Measurements from ENCODE around the gene RNF214. TPM values are rescaled to one million over a fixed set of nuclear protein-coding genes. Genes with fewer than 3 reads are reported as not detected.

Gene RNF214
- total RNA-seq, 1 experiment from 2014 or later, result 28.1 TPM

DNA sequence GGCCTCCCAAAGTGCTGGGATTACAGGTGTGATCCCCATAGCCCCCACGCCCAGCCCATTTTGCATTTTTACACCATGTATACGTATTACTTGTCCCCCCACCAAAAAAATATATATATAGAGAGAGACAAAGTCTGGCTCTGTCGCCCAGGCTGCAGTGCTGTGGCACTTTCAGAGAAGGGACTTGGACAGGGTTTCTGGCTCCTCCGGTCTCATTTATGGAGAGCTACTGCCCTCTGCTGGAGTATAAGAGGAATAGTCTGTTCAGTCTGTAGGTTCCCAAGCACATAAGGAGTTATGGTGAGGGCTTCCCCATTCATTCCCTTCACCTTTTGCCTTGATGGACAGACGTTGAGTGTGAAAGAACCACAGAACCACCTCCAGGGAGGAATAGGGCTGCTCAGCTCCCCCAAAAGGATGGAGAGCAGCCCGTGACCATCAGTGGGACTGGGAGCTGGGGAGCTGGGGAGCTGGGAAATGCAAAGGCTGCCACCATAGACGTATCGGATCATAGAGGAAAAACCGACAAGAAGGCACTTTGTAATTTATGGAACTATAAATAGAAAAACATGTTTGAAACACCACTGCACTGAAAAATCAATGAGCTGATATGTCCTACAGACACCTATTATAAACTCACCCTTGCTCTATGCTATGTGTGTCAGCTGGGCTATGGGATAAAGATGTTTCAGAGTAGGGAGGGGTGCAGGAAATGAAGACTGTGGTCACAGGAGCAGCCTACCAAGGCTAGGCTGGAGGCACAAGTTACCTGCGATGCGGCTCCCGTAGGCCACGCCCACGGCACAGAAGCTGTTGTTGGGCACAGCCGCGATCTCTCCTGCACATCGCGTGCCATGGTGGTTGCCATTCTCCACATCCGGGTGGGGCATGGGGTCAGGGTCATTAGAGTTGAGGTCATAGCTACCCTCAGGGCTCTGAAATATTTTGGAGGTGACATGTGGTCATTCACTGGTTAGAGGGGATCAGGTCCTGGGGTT, 5.8 kb upstream of the RNF214 start:
- POLR2A ChIA-PET (ENCODE audit: unreplicated experiment), result no interaction called here
- CTCF ChIA-PET, result interaction anchor here (0.6 kb wide), 1 partner anchor 148 kb away, joined by 5 read pairs; no protein-coding TSS in a partner anchor
- Histone ChIP-seq H3K9me2 (ENCODE audit: insufficient read depth) (no peaks in the 10 kb centered on the region), H2AFZ (no peak overlapping the region), H3K79me2 (ENCODE audit: low read depth) (peaks cover 24% of the 10 kb centered on the region), H3K27me3 (ENCODE audit: insufficient read depth, low read depth) (no peaks in the 10 kb centered on the region), H4K20me1 (ENCODE audit: insufficient read depth) (peaks cover 10% of the 10 kb centered on the region; the same call in 1 of the 2 replicates), H3K27ac (no peak overlapping the region), H3K36me3 (ENCODE audit: low read depth) (peaks cover 16% of the 10 kb centered on the region), H3K4me3 (no peak overlapping the region), H3F3A (ENCODE audit: insufficient read depth, low read depth) (peaks cover 13% of the 10 kb centered on the region; the same call in 1 of the 2 replicates), H3K9me3 (ENCODE audit: insufficient read depth, low read depth) (no peaks in the 10 kb centered on the region), H3K4me2 (no peak overlapping the region), H3K4me1 (replicated peaks; ENCODE audit: insufficient read depth) (peaks cover 21% of the 10 kb centered on the region)
- intact Hi-C loops (cut with micrococcal nuclease; ENCODE audit: unreplicated experiment), result loop anchor here (1.0 to 2.0 kb wide), 4 partner anchors 120 to 494 kb away; no protein-coding TSS in a partner anchor
- TF ChIP-seq, protein P1, sequence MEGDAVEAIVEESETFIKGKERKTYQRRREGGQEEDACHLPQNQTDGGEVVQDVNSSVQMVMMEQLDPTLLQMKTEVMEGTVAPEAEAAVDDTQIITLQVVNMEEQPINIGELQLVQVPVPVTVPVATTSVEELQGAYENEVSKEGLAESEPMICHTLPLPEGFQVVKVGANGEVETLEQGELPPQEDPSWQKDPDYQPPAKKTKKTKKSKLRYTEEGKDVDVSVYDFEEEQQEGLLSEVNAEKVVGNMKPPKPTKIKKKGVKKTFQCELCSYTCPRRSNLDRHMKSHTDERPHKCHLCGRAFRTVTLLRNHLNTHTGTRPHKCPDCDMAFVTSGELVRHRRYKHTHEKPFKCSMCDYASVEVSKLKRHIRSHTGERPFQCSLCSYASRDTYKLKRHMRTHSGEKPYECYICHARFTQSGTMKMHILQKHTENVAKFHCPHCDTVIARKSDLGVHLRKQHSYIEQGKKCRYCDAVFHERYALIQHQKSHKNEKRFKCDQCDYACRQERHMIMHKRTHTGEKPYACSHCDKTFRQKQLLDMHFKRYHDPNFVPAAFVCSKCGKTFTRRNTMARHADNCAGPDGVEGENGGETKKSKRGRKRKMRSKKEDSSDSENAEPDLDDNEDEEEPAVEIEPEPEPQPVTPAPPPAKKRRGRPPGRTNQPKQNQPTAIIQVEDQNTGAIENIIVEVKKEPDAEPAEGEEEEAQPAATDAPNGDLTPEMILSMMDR (conservative IDR thresholded peaks at IDR 0.05), result peak; percentile 93
- TF ChIP-seq EZH2 (IDR thresholded peaks at IDR 0.05; ENCODE audit: low read depth), result no peak
- DNase-seq, result peak; percentile 39 to 73
- BruUV-seq (replicated peaks), result no TSS peak

DNA sequence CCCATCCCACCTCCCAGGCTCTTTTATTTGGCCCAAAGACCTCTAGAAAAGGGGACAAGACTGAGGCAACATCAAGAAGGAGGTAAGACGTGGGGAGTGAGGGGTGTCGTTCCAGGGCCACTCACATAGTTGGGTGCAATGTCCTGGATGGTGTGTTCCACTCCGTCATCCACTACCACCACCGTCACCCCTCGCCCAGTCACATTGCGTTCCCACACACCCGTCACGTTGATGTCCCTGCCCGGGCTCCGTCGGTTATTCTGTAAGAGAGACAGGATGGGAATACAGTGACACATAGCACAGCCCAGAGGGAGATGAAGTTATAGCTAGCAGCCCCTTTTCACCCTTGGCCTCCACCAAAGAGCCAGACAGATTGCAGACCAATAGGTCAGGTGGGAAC, 4.4 kb upstream of the RNF214 start:
- CTCF ChIA-PET, result no interaction called here
- Histone ChIP-seq H3K4me2 (no peak overlapping the region), H3K27me3 (ENCODE audit: insufficient read depth, low read depth) (no peaks in the 10 kb centered on the region), H3K27ac (no peak overlapping the region), H2AFZ (no peak overlapping the region), H3K4me3 (no peak overlapping the region), H3K9me3 (ENCODE audit: insufficient read depth, low read depth) (no peaks in the 10 kb centered on the region), H3K79me2 (ENCODE audit: low read depth) (peaks cover 28% of the 10 kb centered on the region), H4K20me1 (ENCODE audit: insufficient read depth) (peaks cover 7% of the 10 kb centered on the region; the same call in 1 of the 2 replicates), H3K9me2 (ENCODE audit: insufficient read depth) (no peaks in the 10 kb centered on the region), H3K36me3 (ENCODE audit: low read depth) (peaks cover 14% of the 10 kb centered on the region; the same call in 1 of the 2 replicates), H3F3A (ENCODE audit: insufficient read depth, low read depth) (peaks cover 7% of the 10 kb centered on the region; the same call in 1 of the 2 replicates), H3K4me1 (replicated peaks; ENCODE audit: insufficient read depth) (peaks cover 13% of the 10 kb centered on the region)
- TF ChIP-seq EZH2 (IDR thresholded peaks at IDR 0.05; ENCODE audit: low read depth), result no peak
- TF ChIP-seq, protein P1 (conservative IDR thresholded peaks at IDR 0.05), result no peak
- BruUV-seq (replicated peaks), result no TSS peak
- DNase-seq, result peak in 1 of 2 experiments; percentile 18
- intact Hi-C loops (cut with micrococcal nuclease; ENCODE audit: unreplicated experiment), result no loop called here
- POLR2A ChIA-PET (ENCODE audit: unreplicated experiment), result no interaction called here

DNA sequence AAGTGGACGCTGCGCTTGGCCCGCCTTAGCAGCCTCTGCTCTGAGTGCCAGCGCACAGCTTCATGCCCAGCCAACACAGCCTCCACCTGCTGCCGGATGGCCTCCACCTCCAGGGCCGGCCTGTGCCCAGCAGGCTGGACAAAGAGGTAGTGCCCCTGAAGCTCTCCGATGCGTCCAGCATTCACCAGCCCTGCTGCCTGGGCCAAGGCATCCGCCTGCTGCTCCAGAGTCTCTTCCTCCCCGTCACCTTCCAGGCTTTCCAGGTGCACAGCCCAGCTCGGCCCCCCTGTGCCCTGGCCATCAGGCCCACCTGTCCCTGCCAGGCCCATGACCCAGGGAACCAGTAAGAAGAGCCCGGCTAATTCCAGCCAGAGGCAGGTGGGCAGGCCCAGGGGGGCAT, 3.1 kb upstream of the RNF214 start:
- BruUV-seq (replicated peaks), result no TSS peak
- TF ChIP-seq, protein P1 (conservative IDR thresholded peaks at IDR 0.05), result no peak
- TF ChIP-seq EZH2 (IDR thresholded peaks at IDR 0.05; ENCODE audit: low read depth), result no peak
- CTCF ChIA-PET, result no interaction called here
- no peaks in the 10 kb centered on the region for H3K9me2 ChIP-seq (ENCODE audit: insufficient read depth)
- H2AFZ ChIP-seq, result no peak overlapping the region
- H3K4me3 ChIP-seq, result no peak overlapping the region
- peaks cover 15% of the 10 kb centered on the region; the same call in 1 of the 2 replicates for H3F3A ChIP-seq (ENCODE audit: insufficient read depth, low read depth)
- H3K36me3 ChIP-seq (ENCODE audit: low read depth), result 0 out of 2 replicates have a peak, but pooled peaks cover 8% of the 10 kb centered on the region
- H3K79me2 ChIP-seq (ENCODE audit: low read depth), result peaks cover 40% of the 10 kb centered on the region
- no peaks in the 10 kb centered on the region for H3K9me3 ChIP-seq (ENCODE audit: insufficient read depth, low read depth)
- no peaks in the 10 kb centered on the region for H3K27me3 ChIP-seq (ENCODE audit: insufficient read depth, low read depth)
- H3K4me1 ChIP-seq (replicated peaks; ENCODE audit: insufficient read depth), result peaks cover 25% of the 10 kb centered on the region
- H3K4me2 ChIP-seq, result no peak overlapping the region
- H4K20me1 ChIP-seq (ENCODE audit: insufficient read depth), result peaks cover 7% of the 10 kb centered on the region; the same call in 1 of the 2 replicates
- intact Hi-C loops (cut with micrococcal nuclease; ENCODE audit: unreplicated experiment), result no loop called here
- H3K27ac ChIP-seq, result no peak overlapping the region
- DNase-seq, result peak in 1 of 2 experiments; percentile 4
- POLR2A ChIA-PET (ENCODE audit: unreplicated experiment), result no interaction called here
